Lower leg skin (tissue), 4 donors: Measurements from ENCODE around the gene ARHGAP24. TPM values are rescaled to one million over a fixed set of nuclear protein-coding genes. Genes with fewer than 3 reads are reported as not detected.
A peak's percentile ranks its signal among the peaks of the same experiment; 100 is the strongest.

Source experiments
- DNase-seq, 2 donors: peaks; one replicate each; pipeline ENCODE4 v3.0.0-alpha.2; 2019; ENCODE audit warnings: low spot score in 2 of 2
- H3K4me3 ChIP-seq: fragments of 200-600 bp; sonication (generic); 2 replicates; pipeline ENCODE4 v1.5.1; 2017; ENCODE audit warnings: mild to moderate bottlenecking, low read depth; ENCODE audit not compliant: poor library complexity, severe bottlenecking
- POLR2A ChIP-seq, 2 donors: fragments of 450-650 bp; IDR thresholded peaks; one replicate each; pipeline ENCODE4 v1.6.1; 2016 to 2017; ENCODE audit warnings: antibody characterized with exemption in 2 of 2, mild to moderate bottlenecking in 1 of 2, moderate library complexity in 1 of 2
- WGBS, 2 donors: methylation state at CpG; one replicate each; pipeline ENCODE4 v1.1.5; 2018; 5-methylcytosine and 5-hydroxymethylcytosine counted together
- intact Hi-C: fragments of 100-400 bp; cut with DNase I; formaldehyde crosslinking; loops from one replicate; pipeline ENCODE4 v1.15.0; 2023; ENCODE audit warnings: low total_unique reads
- total RNA-seq, 4 donors: library from RNA; depleted of rRNA; stranded (reverse); fragments of >200 nt; gene quantifications; one replicate each; pipeline ENCODE4 v1.1.0, GENCODE V29; 2016
- TF ChIP-seq, protein P1 (sequence below), 3 donors: fragments of 450-650 bp; IDR thresholded peaks; one replicate each; pipeline ENCODE4 v1.5.1; 2016; ENCODE audit warnings: antibody characterized with exemption in 3 of 3, mild to moderate bottlenecking in 3 of 3, moderate library complexity in 2 of 3

Gene ARHGAP24
- total RNA-seq, 4 donors from 2014 or later, result 13.1 to 58.4 (median 24.0) TPM

DNA sequence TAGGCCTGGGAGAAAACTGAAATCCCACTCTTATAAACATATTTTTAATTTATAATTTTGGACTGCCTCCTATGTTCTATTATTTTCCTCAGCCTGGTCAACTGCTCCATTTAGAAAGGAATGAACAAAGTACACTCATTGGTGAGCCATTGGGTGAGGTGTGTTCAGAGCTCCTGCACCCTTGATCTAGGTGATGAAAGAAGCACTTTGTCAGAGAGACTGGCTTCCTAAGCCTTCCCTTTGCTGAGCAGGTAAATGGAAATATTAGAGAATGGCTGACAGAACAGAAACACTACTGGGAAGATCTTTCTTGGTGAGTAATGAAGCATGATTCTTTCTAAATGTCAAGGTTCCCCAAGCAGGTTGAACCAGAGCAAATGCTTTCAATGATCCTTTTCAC lies 19.0 kb upstream of the ARHGAP24 start:
- intact Hi-C loops, result no loop called here
- no peak for DNase-seq
- TF ChIP-seq POLR2A (IDR thresholded peaks at IDR 0.05), result no peak
- TF ChIP-seq, protein P1, sequence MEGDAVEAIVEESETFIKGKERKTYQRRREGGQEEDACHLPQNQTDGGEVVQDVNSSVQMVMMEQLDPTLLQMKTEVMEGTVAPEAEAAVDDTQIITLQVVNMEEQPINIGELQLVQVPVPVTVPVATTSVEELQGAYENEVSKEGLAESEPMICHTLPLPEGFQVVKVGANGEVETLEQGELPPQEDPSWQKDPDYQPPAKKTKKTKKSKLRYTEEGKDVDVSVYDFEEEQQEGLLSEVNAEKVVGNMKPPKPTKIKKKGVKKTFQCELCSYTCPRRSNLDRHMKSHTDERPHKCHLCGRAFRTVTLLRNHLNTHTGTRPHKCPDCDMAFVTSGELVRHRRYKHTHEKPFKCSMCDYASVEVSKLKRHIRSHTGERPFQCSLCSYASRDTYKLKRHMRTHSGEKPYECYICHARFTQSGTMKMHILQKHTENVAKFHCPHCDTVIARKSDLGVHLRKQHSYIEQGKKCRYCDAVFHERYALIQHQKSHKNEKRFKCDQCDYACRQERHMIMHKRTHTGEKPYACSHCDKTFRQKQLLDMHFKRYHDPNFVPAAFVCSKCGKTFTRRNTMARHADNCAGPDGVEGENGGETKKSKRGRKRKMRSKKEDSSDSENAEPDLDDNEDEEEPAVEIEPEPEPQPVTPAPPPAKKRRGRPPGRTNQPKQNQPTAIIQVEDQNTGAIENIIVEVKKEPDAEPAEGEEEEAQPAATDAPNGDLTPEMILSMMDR (IDR thresholded peaks at IDR 0.05), result no peak
- H3K4me3 ChIP-seq, result no peak overlapping the region

DNA sequence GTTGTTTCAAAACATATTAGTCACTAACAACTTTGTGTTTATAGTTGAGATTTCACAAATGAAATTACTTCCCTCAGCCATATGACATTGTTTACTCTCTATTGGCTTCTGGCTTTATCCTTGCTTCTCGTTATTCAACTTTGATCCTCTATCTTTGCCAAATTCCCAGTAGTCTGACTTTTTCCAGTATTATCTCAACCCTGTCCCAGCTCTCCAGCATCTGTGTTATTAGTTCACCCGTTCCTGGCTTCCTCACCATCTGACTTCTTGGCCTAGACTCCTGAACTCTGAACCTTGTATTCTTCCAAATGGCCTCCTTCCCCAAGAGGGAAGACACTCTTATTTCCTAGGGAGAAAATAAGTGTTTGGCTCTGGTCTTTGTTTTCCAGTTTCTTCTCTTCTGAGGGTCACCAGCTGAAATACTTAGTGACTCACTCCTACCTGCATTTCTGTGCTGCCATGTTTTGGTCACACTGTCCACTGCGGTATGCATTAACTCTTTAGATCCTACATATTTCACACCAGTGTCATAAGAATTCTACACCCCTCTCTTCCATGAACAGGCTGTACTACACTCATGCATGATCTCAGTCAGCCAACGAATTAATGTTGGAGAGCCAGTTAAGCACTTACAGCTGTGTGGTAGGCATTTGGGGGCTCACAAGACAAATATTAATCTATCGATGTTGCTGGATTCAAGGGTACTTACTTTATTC lies 17.0 kb upstream of the ARHGAP24 start:
- 65 to 67% methylated on average over 5 of the region's 5 CpGs for WGBS, 2 donors
- DNase-seq, result peak in 1 of 2 donors; percentile 21

DNA sequence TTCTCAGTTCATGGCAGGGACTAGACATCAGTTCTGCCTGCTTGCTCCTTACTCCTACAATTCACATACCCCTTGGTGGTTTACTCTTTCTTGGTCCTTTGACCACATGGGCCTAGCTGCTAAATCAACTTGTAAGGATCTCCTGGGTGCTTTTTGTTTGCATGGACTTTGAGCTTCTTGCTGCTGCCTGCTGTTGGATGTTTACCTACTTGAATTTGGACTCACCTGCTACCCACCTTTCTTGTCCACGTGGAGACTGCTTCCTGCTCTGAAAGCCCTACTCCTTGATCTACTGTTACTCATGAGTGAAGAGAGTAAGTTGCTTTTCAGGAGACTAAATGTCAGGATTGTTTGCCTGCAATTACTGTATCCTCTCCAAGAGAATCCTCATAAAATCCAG lies 15.2 kb upstream of the ARHGAP24 start:
- WGBS, 2 donors, result 76 to 85% methylated on average over 1 of the region's 1 CpG
- TF ChIP-seq, protein P1 (IDR thresholded peaks at IDR 0.05), result no peak
- TF ChIP-seq POLR2A (IDR thresholded peaks at IDR 0.05), result no peak
- intact Hi-C loops, result no loop called here
- no peak overlapping the region for H3K4me3 ChIP-seq
- no peak for DNase-seq

More for the DNA sequence above, 17.0 kb upstream of the ARHGAP24 start:
- TF ChIP-seq, protein P1 (IDR thresholded peaks at IDR 0.05), result no peak
- no peak for TF ChIP-seq POLR2A (IDR thresholded peaks at IDR 0.05)
- H3K4me3 ChIP-seq, result no peak overlapping the region
- intact Hi-C loops, result no loop called here

DNA sequence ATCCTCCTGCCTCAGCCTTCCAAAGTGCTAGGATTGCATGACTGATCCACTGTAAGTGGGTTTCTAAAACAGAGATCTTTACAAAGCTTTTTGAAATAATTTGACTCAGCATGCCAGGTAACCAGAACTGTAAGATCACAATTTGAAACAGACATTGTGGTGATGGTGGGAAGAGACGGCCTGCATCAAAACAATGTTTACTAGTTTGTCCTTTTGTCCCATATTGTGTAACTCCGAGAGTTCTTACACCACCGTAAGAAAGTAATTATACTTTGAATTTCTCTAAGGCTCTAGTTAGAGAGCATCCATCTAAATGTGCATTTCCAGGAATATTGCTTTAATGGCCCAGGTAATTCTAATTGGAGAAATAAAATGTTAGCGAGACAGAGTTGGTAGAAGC lies 594 bp upstream of the ARHGAP24 start:
- DNase-seq, result no peak
- intact Hi-C loops, result no loop called here
- TF ChIP-seq, protein P1 (IDR thresholded peaks at IDR 0.05), result no peak
- TF ChIP-seq POLR2A (IDR thresholded peaks at IDR 0.05), result no peak
- no peak overlapping the region for H3K4me3 ChIP-seq
- WGBS, 2 donors, result 47 to 57% methylated on average over 4 of the region's 4 CpGs

DNA sequence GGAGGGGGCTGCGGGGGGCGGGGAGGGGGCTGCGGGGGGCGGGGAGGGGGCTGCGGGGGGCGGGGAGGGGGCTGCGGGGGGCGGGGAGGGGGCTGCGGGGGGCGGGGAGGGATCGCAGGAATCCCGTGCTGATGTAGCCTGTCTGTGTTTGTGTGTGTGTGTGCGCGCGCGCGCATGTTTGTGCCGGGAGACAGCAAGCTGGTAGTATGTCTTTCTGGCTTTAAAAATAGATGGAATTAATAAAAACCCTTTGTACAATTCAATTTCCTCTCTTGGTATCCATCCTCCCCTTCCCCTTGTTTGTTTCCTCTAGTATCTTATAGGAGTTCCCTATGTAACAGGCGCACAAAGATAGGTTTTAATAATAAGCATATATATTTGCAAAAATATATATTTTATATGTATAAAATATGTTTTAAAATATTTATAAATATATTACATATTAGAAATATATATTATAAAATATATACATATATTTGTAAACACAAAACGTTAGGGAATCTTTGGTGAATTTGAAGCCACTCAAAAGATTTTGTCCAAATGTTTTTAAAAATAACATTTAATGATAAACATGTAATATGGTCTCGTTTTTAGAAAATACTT lies 782 bp downstream of the ARHGAP24 start:
- TF ChIP-seq POLR2A (IDR thresholded peaks at IDR 0.05), result no peak
- TF ChIP-seq, protein P1 (IDR thresholded peaks at IDR 0.05), result no peak
- H3K4me3 ChIP-seq, result peak overlapping the region; percentile 53
- intact Hi-C loops, result no loop called here
- no peak for DNase-seq
- 3 to 5% methylated on average over 14 to 19 of the region's 21 CpGs for WGBS, 2 donors
